M059J (cell line): Measurements from ENCODE around the gene LTB4R2. TPM values are rescaled to one million over a fixed set of nuclear protein-coding genes. Genes with fewer than 3 reads are reported as not detected.
"Not testable (repeated sequence)": the region's sequence is repeated elsewhere in the genome, so short reads cannot be mapped to it uniquely, and the experiment has no call there.

Source experiments
- DNase-seq: peaks from one replicate; pipeline ENCODE4 v3.0.0-alpha.2; 2012; ENCODE audit warnings: low read depth
- total RNA-seq: library from RNA; depleted of rRNA; stranded (reverse); fragments of >200 nt; shearing (Covaris generic); gene quantifications from 2 replicates; pipeline ENCODE4 v1.2.3, GENCODE V29; 2014; rRNA removed

The LTB4R2 gene
- total RNA-seq, 1 experiment from 2014 or later: 1.2 TPM

GRCh38 chr14:24339284-24340151, 29.6 kb downstream of the LTB4R2 start, which contains the start of gene RIPK3:
TSS of gene RIPK3 (minus strand) at chr14:24339991. CDS start at chr14:24339826, 165 bp downstream.
- DNase-seq: no peak

DNA sequence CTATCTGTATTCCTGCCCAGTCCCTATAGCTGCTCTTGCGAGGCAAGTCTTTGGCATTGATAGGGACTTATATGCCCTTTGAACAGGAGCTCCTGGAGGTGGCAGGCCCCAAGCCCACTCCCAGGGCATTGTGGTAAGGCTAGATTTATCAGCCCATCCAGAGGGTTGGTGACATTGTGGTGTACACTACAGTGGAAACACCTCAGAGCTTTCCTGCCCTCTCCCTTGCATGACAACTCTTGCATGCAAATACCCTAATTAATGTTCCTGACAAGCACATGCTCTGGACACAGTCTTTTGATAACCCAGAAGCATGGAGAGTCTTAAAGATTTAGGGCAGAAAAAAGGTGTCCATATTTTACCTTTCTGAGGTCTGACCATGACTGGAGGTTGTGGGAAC, 30.7 kb downstream of the LTB4R2 start:
- no peak for DNase-seq

DNA sequence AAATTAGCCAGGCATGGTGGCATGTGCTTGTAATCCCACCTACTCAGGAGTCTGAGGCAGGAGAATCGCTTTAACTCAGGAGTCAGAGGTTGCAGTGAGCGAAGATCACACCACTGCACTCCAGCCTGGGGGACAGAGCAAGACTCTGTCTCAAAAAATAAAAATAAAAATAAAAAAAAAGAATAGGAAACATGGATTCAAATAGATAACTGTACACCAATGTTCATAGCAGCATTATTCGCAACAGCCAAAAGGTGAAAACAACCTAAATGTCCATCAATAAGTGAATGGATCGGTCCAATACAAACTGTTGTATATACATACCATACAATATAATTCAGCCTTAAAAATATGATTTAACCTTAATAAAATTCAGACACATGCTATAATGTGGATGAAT, 32.9 kb downstream of the LTB4R2 start:
- DNase-seq: no peak

DNA sequence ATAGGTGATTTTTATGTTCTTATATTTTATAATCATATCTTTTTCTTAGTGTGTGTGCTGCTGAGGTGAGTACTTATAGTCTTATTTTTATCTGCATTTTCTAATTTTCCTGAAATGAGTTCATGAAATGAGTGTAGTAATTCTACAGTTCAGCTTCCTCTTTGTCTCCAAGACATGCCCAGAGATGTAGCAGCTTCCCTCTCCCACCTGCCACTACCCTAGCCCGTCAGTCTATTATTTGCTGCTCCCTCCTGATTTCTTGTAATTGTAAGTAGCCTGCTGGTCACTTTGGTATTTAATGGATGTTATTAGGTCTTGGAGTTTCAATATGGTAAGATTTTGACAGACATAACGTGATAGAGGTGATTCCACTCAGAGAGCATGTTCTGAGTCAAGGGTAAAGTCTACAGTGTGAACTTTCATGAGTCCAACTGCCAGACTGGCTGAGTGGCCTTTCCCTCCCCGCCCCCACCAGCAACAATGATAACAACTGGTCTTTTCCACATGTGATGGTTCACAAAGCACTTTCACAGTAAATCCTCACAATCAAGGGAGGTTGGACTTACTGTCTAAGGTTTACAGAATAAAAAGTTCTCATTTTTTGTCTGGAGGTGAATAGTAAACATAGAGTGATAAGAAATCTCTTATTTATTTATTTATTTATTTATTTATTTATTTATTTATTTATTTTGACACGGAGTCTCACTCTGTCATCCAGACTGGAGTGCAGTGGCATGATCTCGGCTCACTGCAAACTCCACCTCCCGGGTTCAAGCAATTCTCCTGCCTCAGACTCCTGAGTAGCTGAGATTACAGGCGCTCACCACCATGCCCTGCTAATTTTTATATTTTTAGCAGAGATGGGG, 34.1 kb downstream of the LTB4R2 start:
- DNase-seq: no peak

DNA sequence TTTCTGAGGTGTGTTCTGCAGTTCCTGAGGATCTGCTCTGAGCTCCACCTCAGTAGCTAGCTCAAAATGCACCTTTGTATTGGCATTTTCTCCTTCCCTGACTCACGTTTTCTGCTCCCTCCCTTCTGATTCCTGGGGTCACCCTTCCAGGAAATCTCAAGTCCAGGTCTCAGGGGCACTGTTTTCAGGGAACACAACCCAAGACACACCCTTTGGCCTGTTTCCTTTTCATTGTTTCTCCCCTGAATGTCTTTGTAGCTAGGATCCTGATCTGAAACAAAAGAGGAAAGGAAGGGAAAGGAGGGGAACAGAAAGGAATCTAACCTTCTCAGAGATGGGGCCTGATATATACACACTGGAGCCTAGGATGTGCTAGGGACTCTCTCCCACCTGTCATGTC, 37.2 kb downstream of the LTB4R2 start:
- DNase-seq: no peak

DNA sequence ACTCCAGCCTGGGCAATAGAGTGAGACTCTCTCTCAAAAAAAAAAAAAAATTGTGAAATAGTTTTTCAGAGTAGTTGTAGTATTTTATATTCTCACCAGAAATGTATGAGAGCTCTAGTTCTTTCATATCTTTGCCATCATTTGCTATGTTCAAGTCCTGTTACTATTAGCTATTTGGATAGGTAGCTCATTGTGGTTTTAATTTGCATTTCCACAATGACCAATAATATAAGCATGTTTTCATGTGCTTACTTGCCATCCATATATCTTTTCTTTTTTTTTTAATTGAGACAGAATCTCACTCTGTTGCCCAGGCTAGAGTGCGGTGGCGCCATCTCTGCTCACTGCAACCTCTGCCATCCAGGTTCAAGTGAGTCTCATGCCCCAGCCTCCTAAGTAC, 38.2 kb downstream of the LTB4R2 start:
- no peak for DNase-seq

DNA sequence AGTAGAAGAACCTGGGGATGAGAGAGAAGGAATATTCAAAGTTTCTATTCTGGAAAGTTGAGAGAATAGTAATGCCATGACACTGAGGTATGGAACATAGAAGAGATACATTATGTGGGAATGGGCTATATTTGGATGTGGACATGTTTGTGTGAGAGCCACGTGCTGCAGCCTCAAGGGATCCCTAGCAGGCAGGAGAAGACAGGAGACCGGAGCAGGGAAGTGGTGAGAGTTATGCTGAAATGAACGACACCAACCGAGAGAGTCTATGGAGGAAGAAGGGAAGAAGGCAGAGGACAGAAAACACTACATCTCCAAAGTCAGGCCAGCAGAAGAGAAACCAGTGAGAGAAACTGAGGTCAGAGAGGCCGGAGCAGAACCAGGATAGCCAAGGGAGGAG, 39.8 kb downstream of the LTB4R2 start:
- no peak for DNase-seq

- DNase-seq: no peak
Observed at GRCh38 chr14:24351517-24351916, 41.6 kb downstream of the LTB4R2 start.

DNA sequence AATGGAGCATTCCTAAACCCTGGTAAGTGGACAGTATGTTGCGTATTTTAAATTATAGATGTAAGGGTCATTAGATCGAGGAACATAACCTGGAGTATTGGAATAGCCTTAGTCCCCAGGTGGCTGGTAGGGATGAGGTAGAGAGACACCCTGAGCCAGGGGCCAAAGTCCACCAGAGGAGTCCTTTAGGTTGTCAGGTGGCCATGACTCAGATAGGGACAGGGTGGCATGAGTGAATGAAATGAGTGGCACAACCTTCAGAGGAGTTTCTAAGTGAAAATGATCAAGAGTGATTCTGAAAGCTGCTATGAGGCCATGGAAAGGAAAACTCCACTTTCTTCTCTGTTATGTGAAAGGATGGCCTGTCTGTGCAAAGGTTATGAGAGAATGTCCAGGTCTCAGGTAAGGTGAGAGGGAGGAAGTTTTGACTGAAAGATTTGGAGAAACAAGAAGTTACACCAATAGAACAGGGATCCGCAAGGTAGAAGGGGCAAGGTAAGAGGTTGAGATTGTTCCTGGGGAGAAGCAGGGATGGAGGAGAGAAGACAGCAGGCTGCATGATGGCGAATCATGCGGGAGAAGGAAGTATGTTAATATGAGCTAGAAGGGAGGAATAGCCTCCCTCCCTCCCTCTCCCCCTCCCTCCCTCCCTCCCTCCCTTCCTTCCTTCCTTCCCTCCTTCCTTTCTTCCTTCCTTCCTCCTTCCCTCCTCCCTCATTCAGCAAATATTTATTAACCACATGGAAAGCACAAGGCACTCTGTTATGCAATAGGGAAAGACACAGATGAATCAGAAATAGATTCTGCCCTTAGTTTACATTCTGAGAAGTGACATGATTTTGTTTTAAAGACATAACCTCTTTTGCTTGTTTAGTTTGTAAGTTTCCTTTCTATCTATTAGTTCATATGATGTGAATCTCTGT, 43.9 kb downstream of the LTB4R2 start:
- no peak for DNase-seq

DNA sequence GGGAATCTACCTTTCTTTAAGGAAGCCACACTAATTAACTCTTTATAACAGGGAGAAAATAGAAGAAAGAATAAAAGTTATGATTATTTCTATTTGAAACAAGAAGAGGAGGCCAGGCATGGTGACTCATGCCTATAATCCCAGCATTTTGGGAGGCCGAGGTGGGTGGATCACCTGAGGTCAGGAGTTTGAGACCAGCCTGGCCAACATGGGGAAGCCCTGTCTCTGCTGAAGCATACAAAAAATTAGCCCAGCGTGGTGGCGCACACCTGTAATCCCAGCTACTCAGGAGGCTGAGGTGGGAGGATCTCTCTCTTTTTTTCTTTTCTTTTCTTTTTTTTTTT, 44.5 kb downstream of the LTB4R2 start:
- DNase-seq: not testable (repeated sequence)

DNA sequence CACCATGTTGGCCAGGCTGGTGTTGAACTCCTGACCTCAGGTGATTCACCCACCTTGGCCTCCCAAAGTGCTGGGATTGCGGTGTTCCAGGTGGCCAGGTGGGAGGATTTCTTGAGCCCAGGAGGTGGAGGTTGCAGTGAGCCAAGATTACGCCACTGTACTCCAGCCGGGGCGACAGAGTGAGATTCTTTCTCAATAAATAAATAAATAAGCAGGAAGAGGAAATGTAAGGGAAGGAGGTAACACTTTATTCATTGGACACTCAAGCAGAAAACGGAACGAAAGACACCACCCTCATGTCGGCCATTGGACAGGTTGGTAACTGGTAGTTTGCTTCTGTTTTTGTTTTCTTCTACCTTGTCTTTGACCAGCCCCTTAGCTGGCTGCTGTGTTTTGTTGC, 45.1 kb downstream of the LTB4R2 start:
- no peak for DNase-seq

- DNase-seq: no peak
Observed at GRCh38 chr14:24356208-24356607, 46.3 kb downstream of the LTB4R2 start.

- DNase-seq: no peak
Observed at GRCh38 chr14:24360281-24360680, 50.3 kb downstream of the LTB4R2 start.

DNA sequence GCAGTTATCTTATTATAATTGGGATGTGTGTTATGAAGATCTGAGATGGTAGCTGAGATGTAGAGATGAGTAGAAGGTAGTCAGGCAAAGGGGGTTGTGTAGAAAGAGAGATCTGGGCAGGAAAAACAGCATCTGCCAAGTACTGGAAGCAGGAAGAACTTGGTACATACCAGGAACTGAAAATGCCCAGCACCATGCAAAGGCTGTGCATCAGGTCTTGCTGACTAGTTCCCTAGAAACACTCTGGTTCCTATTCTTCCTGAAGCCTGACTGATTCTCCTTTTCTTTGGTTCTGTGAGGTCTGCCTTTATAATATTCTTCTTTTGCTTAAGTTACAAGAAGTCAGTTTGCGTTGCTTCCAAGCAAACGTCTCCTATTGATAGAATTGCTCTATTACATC, 51.4 kb downstream of the LTB4R2 start:
- no peak for DNase-seq

Other genes with a start within 250 kb of the LTB4R2 start
- gene CPNE6, start 238.6 kb upstream of the LTB4R2 start, total RNA-seq: not detected in 2 replicates
- gene PCK2, start 215.8 kb upstream of the LTB4R2 start, total RNA-seq: 3.5 and 15.6 TPM in 2 replicates
- 67.7 and 78.7 TPM in 2 replicates for gene DCAF11, start 195.4 kb upstream of the LTB4R2 start, total RNA-seq
- 1.3 and 4.9 TPM in 2 replicates for gene NRL, start 195.2 kb upstream of the LTB4R2 start, total RNA-seq
- 0.27 TPM in 1 of 2 replicates, not detected in the other for gene FITM1, start 179.5 kb upstream of the LTB4R2 start, total RNA-seq
- 358 and 437 TPM in 2 replicates for gene PSME1, start 173.9 kb upstream of the LTB4R2 start, total RNA-seq
- 30.1 and 30.6 TPM in 2 replicates for gene EMC9, start 168.5 kb upstream of the LTB4R2 start, total RNA-seq
- gene PSME2, start 163.5 kb upstream of the LTB4R2 start, total RNA-seq: 342 and 389 TPM in 2 replicates
- 64.9 and 68.0 TPM in 2 replicates for gene RNF31, start 162.6 kb upstream of the LTB4R2 start, total RNA-seq
- 153 and 160 TPM in 2 replicates for gene IRF9, start 148.9 kb upstream of the LTB4R2 start, total RNA-seq
- gene REC8, start 138.1 kb upstream of the LTB4R2 start, total RNA-seq: 1.3 and 4.8 TPM in 2 replicates
- 26.8 and 141 TPM in 2 replicates for gene IPO4, start 121.3 kb upstream of the LTB4R2 start, total RNA-seq
- gene TM9SF1, start 114.7 kb upstream of the LTB4R2 start, total RNA-seq: 132 and 141 TPM in 2 replicates
- gene TSSK4, start 104.4 kb upstream of the LTB4R2 start, total RNA-seq: not detected in 2 replicates
- gene CHMP4A, start 96.7 kb upstream of the LTB4R2 start, total RNA-seq: 36.5 and 44.8 TPM in 2 replicates
- 16.9 and 23.4 TPM in 2 replicates for gene MDP1, start 94.1 kb upstream of the LTB4R2 start, total RNA-seq
- gene NEDD8, start 77.8 kb upstream of the LTB4R2 start, total RNA-seq: 335 and 388 TPM in 2 replicates
- gene GMPR2, start 77.2 kb upstream of the LTB4R2 start, total RNA-seq: 85.6 and 114 TPM in 2 replicates
- gene TINF2, start 67.5 kb upstream of the LTB4R2 start, total RNA-seq: 45.9 and 58.1 TPM in 2 replicates
- gene TGM1, start 47.0 kb upstream of the LTB4R2 start, total RNA-seq: 0.05 and 0.12 TPM in 2 replicates
- 15.4 and 17.7 TPM in 2 replicates for gene RABGGTA, start 38.5 kb upstream of the LTB4R2 start, total RNA-seq
- 15.4 and 20.9 TPM in 2 replicates for gene DHRS1, start 10.4 kb upstream of the LTB4R2 start, total RNA-seq
- 8.9 and 14.0 TPM in 2 replicates for gene NOP9, start 10.3 kb upstream of the LTB4R2 start, total RNA-seq
- gene CIDEB, start 2.2 kb upstream of the LTB4R2 start, total RNA-seq: not detected in 2 replicates
- gene LTB4R, start 1.4 kb downstream of the LTB4R2 start, total RNA-seq: 0.98 and 1.9 TPM in 2 replicates
- gene ADCY4, start 24.9 kb downstream of the LTB4R2 start, total RNA-seq: not detected in 2 replicates
- not detected in 2 replicates for gene RIPK3, start 29.9 kb downstream of the LTB4R2 start, total RNA-seq
- gene NFATC4, start 58.0 kb downstream of the LTB4R2 start, total RNA-seq: 0.37 and 0.44 TPM in 2 replicates
- not detected in 2 replicates for gene NYNRIN, start 88.9 kb downstream of the LTB4R2 start, total RNA-seq
- gene CBLN3, start 119.5 kb downstream of the LTB4R2 start, total RNA-seq: 0.15 and 1.2 TPM in 2 replicates
- gene KHNYN, start 119.8 kb downstream of the LTB4R2 start, total RNA-seq: 12.9 and 18.4 TPM in 2 replicates
- 12.4 and 13.2 TPM in 2 replicates for gene SDR39U1, start 132.6 kb downstream of the LTB4R2 start, total RNA-seq
- gene CMA1, start 198.1 kb downstream of the LTB4R2 start, total RNA-seq: not detected in 2 replicates